Endodermal cell (in vitro differentiated cells): ENCODE data around the gene RFPL3. TPM values are rescaled to one million over a fixed set of nuclear protein-coding genes. Genes with fewer than 3 reads are reported as not detected.

Experiments
- DNase-seq: peaks from one replicate; pipeline ENCODE4 v3.0.0-alpha.2; 2017
- H3K27ac ChIP-seq: 2 replicates; pipeline ENCODE4 v1.5.1; 2013; ENCODE audit warnings: mild to moderate bottlenecking, low read depth, low read length, moderate library complexity
- H3K27me3 ChIP-seq: 2 replicates; pipeline ENCODE4 v1.6.1; 2013; ENCODE audit warnings: mild to moderate bottlenecking, low read length, moderate library complexity; ENCODE audit not compliant: insufficient read depth, control insufficient read depth, poor library complexity, severe bottlenecking
- H3K36me3 ChIP-seq: 2 replicates; pipeline ENCODE4 v1.7.0; 2013; ENCODE audit warnings: mild to moderate bottlenecking, low read length, moderate library complexity; ENCODE audit not compliant: control insufficient read depth, insufficient read depth
- H3K4me1 ChIP-seq: one replicate; pipeline ENCODE4 v1.7.0; 2013; ENCODE audit warnings: low read length; ENCODE audit not compliant: control insufficient read depth, insufficient read depth
- H3K4me3 ChIP-seq: 2 replicates; pipeline ENCODE4 v1.5.1; 2013; ENCODE audit warnings: mild to moderate bottlenecking, low read length, moderate library complexity
- H3K9ac ChIP-seq: 2 replicates; pipeline ENCODE4 v1.6.1; 2013; ENCODE audit warnings: mild to moderate bottlenecking, low read length, moderate library complexity; ENCODE audit not compliant: poor library complexity, severe bottlenecking; ENCODE audit errors: extremely low read depth
- H3K9me3 ChIP-seq: 2 replicates; pipeline ENCODE4 v1.6.1; 2013; ENCODE audit warnings: mild to moderate bottlenecking, low read length, moderate library complexity; ENCODE audit not compliant: control insufficient read depth
- H3K27ac Mint-ChIP-seq: 2 replicates; pipeline ENCODE4 v1.8.0; 2020; ENCODE audit warnings: mixed read lengths
- H3K27me3 Mint-ChIP-seq: 2 replicates; pipeline ENCODE4 v1.8.0; 2021; ENCODE audit warnings: mild to moderate bottlenecking, mixed read lengths; ENCODE audit not compliant: insufficient read depth
- H3K36me3 Mint-ChIP-seq: 2 replicates; pipeline ENCODE4 v1.8.0; 2020; ENCODE audit warnings: low read depth, mixed read lengths
- H3K4me1 Mint-ChIP-seq: 2 replicates; pipeline ENCODE4 v1.8.0; 2020; ENCODE audit warnings: mixed read lengths
- H3K4me3 Mint-ChIP-seq: 2 replicates; pipeline ENCODE4 v1.8.0; 2020; ENCODE audit warnings: mild to moderate bottlenecking, moderate library complexity, mixed read lengths
- H3K9me3 Mint-ChIP-seq: 2 replicates; pipeline ENCODE4 v1.8.0; 2020; ENCODE audit warnings: mild to moderate bottlenecking, mixed read lengths
- WGBS, 2 experiments: methylation state at CpG; one replicate each; pipeline versions ENCODE4 v1.1.5 to v1.1.7; 2013; ENCODE audit warnings: missing lambda C conversion rate in 2 of 2, mixed read lengths in 1 of 2; ENCODE audit not compliant: insufficient coverage in 1 of 2, insufficient read length in 1 of 2; 5-methylcytosine and 5-hydroxymethylcytosine counted together
- total RNA-seq, 2 donors: library from RNA; stranded (reverse); fragmentation: NEBNext Ultra II Directional in 1 of 2; extraction: Animal tissue kit (Norgen Biotek cat#: 25700) in 1 of 2; gene quantifications; 2 replicates in 1 of 2; 3 replicates in 1 of 2; pipeline ENCODE4 v1.2.1, GENCODE V29; 2021
- TF ChIP-seq, protein P1 (sequence below): fragments of 200-600 bp; sonication (generic); conservative IDR thresholded peaks from 2 replicates; pipeline ENCODE4 v1.5.0; 2021; ENCODE audit warnings: antibody characterized with exemption, mild to moderate bottlenecking

Gene RFPL3
- total RNA-seq, 2 donors from 2014 or later: not detected

DNA sequence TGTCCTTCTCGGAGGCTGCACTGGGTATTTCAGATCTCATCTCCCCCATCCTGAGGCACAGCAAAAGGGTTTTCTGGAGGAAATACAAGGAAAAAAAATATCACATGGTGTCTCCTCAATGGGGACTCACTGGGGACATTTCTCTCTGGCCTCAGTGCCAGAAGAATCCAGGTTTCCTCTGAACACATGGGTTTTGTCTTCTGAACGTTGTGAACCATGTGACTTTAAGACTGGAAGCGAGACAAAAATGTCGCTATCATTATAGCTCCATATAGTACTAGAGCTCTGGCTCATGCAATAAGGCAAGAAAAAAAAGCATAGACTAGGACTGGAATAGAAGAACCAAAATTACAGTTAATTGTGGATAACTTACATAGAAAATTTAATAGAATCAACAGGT lies 44.9 kb upstream of the RFPL3 start:
- no peaks in the 10 kb centered on the region for H3K27me3 Mint-ChIP-seq
- no peak for DNase-seq

DNA sequence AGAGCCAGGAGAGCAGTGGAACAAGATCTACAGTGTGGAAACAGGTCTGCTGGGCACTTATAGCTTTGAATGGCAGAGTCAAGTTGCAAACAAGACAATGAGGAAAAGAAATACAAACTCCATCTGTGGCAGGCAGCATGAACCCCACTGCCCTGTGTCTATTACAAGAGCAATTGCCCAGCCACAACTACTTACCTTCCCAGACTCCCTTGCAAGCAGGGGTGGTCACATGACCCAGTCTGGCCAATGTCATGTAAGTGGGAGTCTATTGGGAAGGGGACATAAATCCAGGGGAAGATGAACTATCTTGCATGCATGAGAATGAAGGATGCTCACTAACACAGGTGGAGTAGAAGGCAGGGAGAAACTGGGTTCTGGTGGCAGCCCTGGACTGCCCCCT lies 44.1 kb upstream of the RFPL3 start:
- no peaks in the 10 kb centered on the region for H3K4me1 ChIP-seq
- H3K9me3 ChIP-seq: no peaks in the 10 kb centered on the region
- Mint-ChIP-seq H3K36me3 (no peaks in the 10 kb centered on the region), H3K27me3 (no peaks in the 10 kb centered on the region), H3K27ac (no peak overlapping the region), H3K4me3 (no peak overlapping the region), H3K9me3 (no peaks in the 10 kb centered on the region), H3K4me1 (no peaks in the 10 kb centered on the region)
- H3K27me3 ChIP-seq: no peaks in the 10 kb centered on the region
- H3K4me3 ChIP-seq: no peak overlapping the region
- no peaks in the 10 kb centered on the region for H3K36me3 ChIP-seq
- no peak overlapping the region for H3K27ac ChIP-seq
- DNase-seq: no peak
- H3K9ac ChIP-seq: no peak overlapping the region
- TF ChIP-seq, protein P1, sequence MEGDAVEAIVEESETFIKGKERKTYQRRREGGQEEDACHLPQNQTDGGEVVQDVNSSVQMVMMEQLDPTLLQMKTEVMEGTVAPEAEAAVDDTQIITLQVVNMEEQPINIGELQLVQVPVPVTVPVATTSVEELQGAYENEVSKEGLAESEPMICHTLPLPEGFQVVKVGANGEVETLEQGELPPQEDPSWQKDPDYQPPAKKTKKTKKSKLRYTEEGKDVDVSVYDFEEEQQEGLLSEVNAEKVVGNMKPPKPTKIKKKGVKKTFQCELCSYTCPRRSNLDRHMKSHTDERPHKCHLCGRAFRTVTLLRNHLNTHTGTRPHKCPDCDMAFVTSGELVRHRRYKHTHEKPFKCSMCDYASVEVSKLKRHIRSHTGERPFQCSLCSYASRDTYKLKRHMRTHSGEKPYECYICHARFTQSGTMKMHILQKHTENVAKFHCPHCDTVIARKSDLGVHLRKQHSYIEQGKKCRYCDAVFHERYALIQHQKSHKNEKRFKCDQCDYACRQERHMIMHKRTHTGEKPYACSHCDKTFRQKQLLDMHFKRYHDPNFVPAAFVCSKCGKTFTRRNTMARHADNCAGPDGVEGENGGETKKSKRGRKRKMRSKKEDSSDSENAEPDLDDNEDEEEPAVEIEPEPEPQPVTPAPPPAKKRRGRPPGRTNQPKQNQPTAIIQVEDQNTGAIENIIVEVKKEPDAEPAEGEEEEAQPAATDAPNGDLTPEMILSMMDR: no peak

More for the DNA sequence above, 44.9 kb upstream of the RFPL3 start:
- Mint-ChIP-seq H3K27ac (no peak overlapping the region), H3K9me3 (no peaks in the 10 kb centered on the region), H3K4me3 (no peak overlapping the region), H3K36me3 (no peaks in the 10 kb centered on the region), H3K4me1 (no peaks in the 10 kb centered on the region)
- Histone ChIP-seq H3K9me3 (no peaks in the 10 kb centered on the region), H3K4me1 (no peaks in the 10 kb centered on the region), H3K27ac (no peak overlapping the region), H3K36me3 (no peaks in the 10 kb centered on the region), H3K27me3 (no peaks in the 10 kb centered on the region), H3K9ac (no peak overlapping the region), H3K4me3 (no peak overlapping the region)
- 91 to 100% methylated on average over 2 to 4 of the region's 4 CpGs for WGBS, 2 experiments
- TF ChIP-seq, protein P1: no peak

DNA sequence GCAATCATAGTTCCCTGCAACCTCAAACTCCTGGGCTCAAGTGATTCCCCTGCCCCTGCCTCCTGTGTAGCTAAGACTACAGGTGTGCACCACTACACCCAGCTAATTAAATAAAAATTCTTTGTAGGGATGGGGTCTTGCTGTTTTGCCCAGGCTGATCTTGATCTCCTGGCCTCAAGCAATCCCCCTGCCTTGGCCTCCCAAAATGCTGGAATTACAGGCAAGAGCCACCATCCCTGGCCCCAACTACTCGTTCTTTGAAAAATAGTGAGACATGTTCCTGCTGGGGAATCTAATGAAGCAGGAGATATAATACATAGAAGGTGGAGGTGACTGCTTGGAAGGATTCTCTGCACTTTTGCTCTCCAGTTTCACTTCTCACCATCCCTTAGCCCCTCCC lies 40.1 kb upstream of the RFPL3 start:
- H3K9ac ChIP-seq: no peak overlapping the region
- peak; percentile 13 for DNase-seq
- no peaks in the 10 kb centered on the region for H3K36me3 ChIP-seq
- peaks cover 9% of the 10 kb centered on the region for H3K4me1 Mint-ChIP-seq
- H3K9me3 ChIP-seq: no peaks in the 10 kb centered on the region
- peaks cover 2% of the 10 kb centered on the region for H3K36me3 Mint-ChIP-seq
- TF ChIP-seq, protein P1: no peak
- H3K4me1 ChIP-seq: no peaks in the 10 kb centered on the region
- no peak overlapping the region for H3K4me3 ChIP-seq
- no peak overlapping the region for H3K27ac ChIP-seq
- H3K4me3 Mint-ChIP-seq: no peak overlapping the region
- H3K27ac Mint-ChIP-seq: no peak overlapping the region
- 0% methylated on average over 1 of the region's 1 CpG; no CpG with 5 or more reads in 1 of the 2 experiments for WGBS, 2 experiments
- peaks cover 11% of the 10 kb centered on the region for H3K27me3 Mint-ChIP-seq
- H3K27me3 ChIP-seq: no peaks in the 10 kb centered on the region
- peaks cover 2% of the 10 kb centered on the region for H3K9me3 Mint-ChIP-seq
